MCF 10A (cell line): ENCODE data around the gene SDR42E1. TPM values are rescaled to one million over a fixed set of nuclear protein-coding genes. Genes with fewer than 3 reads are reported as not detected.

Experiments used
- BruUV-seq: library from RNA; stranded (reverse); fragments of 400-500 nt; replicated peaks from 2 replicates; lab custom pipeline; 2021; lab: Mats Ljungman, UMichigan
- CTCF ChIA-PET: fragments of 300-600 bp; sonication (Branson Sonifier 250); formaldehyde crosslinking; extraction: SDS; loops from one replicate; lab custom pipeline; 2021; ENCODE audit warnings: antibody characterized with exemption, inconsistent platforms; lab: Yijun Ruan, JAX
- POLR2A ChIA-PET: fragments of 300-600, 350-650 bp; sonication (Branson Sonifier 250); formaldehyde crosslinking; extraction: SDS; loops from one replicate; lab custom pipeline; 2020; ENCODE audit warnings: antibody characterized with exemption, inconsistent platforms; lab: Yijun Ruan, JAX
- DNase-seq: peaks from one replicate; pipeline ENCODE4 v3.0.0-alpha.2; 2018; ENCODE audit not compliant: unreplicated experiment
- H3K27ac Mint-ChIP-seq: one replicate; pipeline ENCODE4 v1.8.0; 2022; ENCODE audit warnings: mild to moderate bottlenecking, low read depth, mixed read lengths; ENCODE audit not compliant: unreplicated experiment
- H3K27me3 Mint-ChIP-seq: one replicate; pipeline ENCODE4 v1.8.0; 2022; ENCODE audit warnings: mixed read lengths; ENCODE audit not compliant: insufficient read depth, unreplicated experiment
- H3K36me3 Mint-ChIP-seq: one replicate; pipeline ENCODE4 v1.8.0; 2022; ENCODE audit warnings: mild to moderate bottlenecking, moderate library complexity, mixed read lengths; ENCODE audit not compliant: insufficient read depth, unreplicated experiment
- H3K4me1 Mint-ChIP-seq: one replicate; pipeline ENCODE4 v1.8.0; 2022; ENCODE audit warnings: mixed read lengths; ENCODE audit not compliant: insufficient read depth, unreplicated experiment
- H3K4me3 Mint-ChIP-seq: one replicate; pipeline ENCODE4 v1.8.0; 2022; ENCODE audit warnings: mild to moderate bottlenecking, moderate library complexity, mixed read lengths; ENCODE audit not compliant: unreplicated experiment
- H3K9me3 Mint-ChIP-seq: one replicate; pipeline ENCODE4 v1.8.0; 2022; ENCODE audit warnings: mixed read lengths; ENCODE audit not compliant: unreplicated experiment
- CTCF ChIP-seq: fragments of 200-600 bp; IDR thresholded peaks from one replicate; pipeline ENCODE4 v1.8.0; 2022; ENCODE audit warnings: antibody characterized with exemption, mild to moderate bottlenecking; ENCODE audit not compliant: unreplicated experiment
- intact Hi-C: fragments of 100-400 bp; cut with micrococcal nuclease; formaldehyde crosslinking; loops from 2 replicates; pipeline ENCODE4 v1.14.1; 2022
- total RNA-seq: library from RNA; stranded (reverse); gene quantifications from 2 replicates; pipeline ENCODE4 v1.2.3, GENCODE V29; 2022

The SDR42E1 gene
- total RNA-seq, 1 experiment from 2014 or later: 8.4 TPM

- BruUV-seq: no TSS peak
- no peaks in the 10 kb centered on the region for H3K4me1 Mint-ChIP-seq
- H3K36me3 Mint-ChIP-seq: no peaks in the 10 kb centered on the region
- intact Hi-C loops: no loop called here
- H3K9me3 Mint-ChIP-seq: no peaks in the 10 kb centered on the region
- CTCF ChIA-PET: interaction anchor here (0.6 kb wide), 1 partner anchor 499 kb away, joined by 4 read pairs; no protein-coding TSS in a partner anchor
- peaks cover 18% of the 10 kb centered on the region for H3K27me3 Mint-ChIP-seq
- no peak for DNase-seq
- no peak overlapping the region for H3K4me3 Mint-ChIP-seq
- POLR2A ChIA-PET: no interaction called here
- TF ChIP-seq CTCF: no peak
- H3K27ac Mint-ChIP-seq: no peak overlapping the region
Measured at GRCh38 chr16:82023206-82023605, 11.9 kb upstream of the SDR42E1 start.

GRCh38 chr16:82020051-82020450 lies 8.8 kb upstream of the SDR42E1 start:
- CTCF ChIA-PET: interaction anchor here (0.7 kb wide), 1 partner anchor 210 kb away, joined by 3 read pairs; no protein-coding TSS in a partner anchor
- intact Hi-C loops: no loop called here

GRCh38 chr16:82019535-82019934 lies 8.3 kb upstream of the SDR42E1 start:
- TF ChIP-seq CTCF: no peak
- ChIA-PET POLR2A (no interaction called here), CTCF (no interaction called here)
- Mint-ChIP-seq H3K36me3 (no peaks in the 10 kb centered on the region), H3K4me1 (peaks cover 7% of the 10 kb centered on the region), H3K9me3 (no peaks in the 10 kb centered on the region), H3K27me3 (peaks cover 18% of the 10 kb centered on the region), H3K4me3 (no peak overlapping the region), H3K27ac (no peak overlapping the region)
- no TSS peak for BruUV-seq
- intact Hi-C loops: no loop called here
- DNase-seq: no peak

More at GRCh38 chr16:82020051-82020450, 8.8 kb upstream of the SDR42E1 start:
- H3K4me3 Mint-ChIP-seq: no peak overlapping the region
- H3K4me1 Mint-ChIP-seq: peaks cover 7% of the 10 kb centered on the region
- no peak for TF ChIP-seq CTCF
- H3K36me3 Mint-ChIP-seq: no peaks in the 10 kb centered on the region
- no peak for DNase-seq
- H3K27ac Mint-ChIP-seq: no peak overlapping the region
- no TSS peak for BruUV-seq
- no peaks in the 10 kb centered on the region for H3K9me3 Mint-ChIP-seq
- H3K27me3 Mint-ChIP-seq: peaks cover 18% of the 10 kb centered on the region
- POLR2A ChIA-PET: no interaction called here

- Mint-ChIP-seq H3K4me3 (no peak overlapping the region), H3K27me3 (peaks cover 18% of the 10 kb centered on the region), H3K4me1 (peaks cover 7% of the 10 kb centered on the region), H3K27ac (no peak overlapping the region), H3K9me3 (no peaks in the 10 kb centered on the region), H3K36me3 (no peaks in the 10 kb centered on the region)
- CTCF ChIA-PET: interaction anchor here (0.8 to 0.9 kb wide), 2 partner anchors 99 to 523 kb away, joined by 3 read pairs; no protein-coding TSS in a partner anchor
- TF ChIP-seq CTCF: no peak
- no TSS peak for BruUV-seq
- intact Hi-C loops: no loop called here
- no peak for DNase-seq
- POLR2A ChIA-PET: no interaction called here
Measured at GRCh38 chr16:82017911-82018568, 6.8 kb upstream of the SDR42E1 start.
